ENCODE results near the gene RASA1. TPM values are rescaled to one million over a fixed set of nuclear protein-coding genes. Genes with fewer than 3 reads are reported as not detected.
A peak's percentile ranks its signal among the peaks of the same experiment; 100 is the strongest.

RASA1 gene
- total and polyA plus RNA-seq, 4 donors = 34.3 to 46.9 (median 40.3) TPM

DNA sequence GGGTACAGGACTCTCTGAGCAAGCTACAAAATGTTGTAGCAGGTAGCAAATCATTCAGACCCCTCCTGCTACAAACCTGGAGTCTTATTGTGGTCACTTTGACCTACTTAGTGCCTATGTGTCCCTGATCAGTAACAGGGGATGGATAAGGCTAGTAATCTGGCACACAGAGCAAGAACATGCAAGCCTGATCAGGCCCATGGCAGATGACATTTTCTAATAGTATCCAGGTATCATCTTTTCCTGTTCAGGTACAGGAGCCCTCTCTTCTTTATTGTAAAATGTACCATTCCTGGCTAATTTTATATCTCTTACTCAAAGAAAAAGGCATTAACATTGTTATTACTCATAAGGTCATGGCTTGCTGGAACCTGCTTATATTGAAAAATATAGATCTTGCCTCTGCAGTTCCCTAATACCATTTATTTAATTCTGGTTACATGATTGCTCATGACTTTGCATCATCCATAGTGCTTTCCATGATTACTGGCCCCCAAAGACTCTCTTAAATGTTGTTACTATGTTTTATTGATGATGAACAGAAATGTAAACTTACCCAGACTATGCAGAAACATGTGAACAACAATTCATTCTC, 163.3 kb downstream of the RASA1 start:
- H3K4me1 ChIP-seq (ENCODE audit: control insufficient read depth, insufficient read depth, low read length) = no peaks in the 10 kb centered on the region
- H3K9me3 ChIP-seq (ENCODE audit: control insufficient read depth, insufficient read depth, low read length) = no peaks in the 10 kb centered on the region
- H3K27ac ChIP-seq (ENCODE audit: low read depth, low read length) = no peak overlapping the region
- no peaks in the 10 kb centered on the region for H3K27me3 ChIP-seq (ENCODE audit: control insufficient read depth, insufficient read depth, low read length)
- no peaks in the 10 kb centered on the region for H3K36me3 ChIP-seq (ENCODE audit: control insufficient read depth, insufficient read depth, low read length)
- no peak overlapping the region for H3K4me3 ChIP-seq (ENCODE audit: low read depth, low read length)
- no peak for DNase-seq (ENCODE audit: low read depth in 4 of 6, low spot score in 6 of 6)

DNA sequence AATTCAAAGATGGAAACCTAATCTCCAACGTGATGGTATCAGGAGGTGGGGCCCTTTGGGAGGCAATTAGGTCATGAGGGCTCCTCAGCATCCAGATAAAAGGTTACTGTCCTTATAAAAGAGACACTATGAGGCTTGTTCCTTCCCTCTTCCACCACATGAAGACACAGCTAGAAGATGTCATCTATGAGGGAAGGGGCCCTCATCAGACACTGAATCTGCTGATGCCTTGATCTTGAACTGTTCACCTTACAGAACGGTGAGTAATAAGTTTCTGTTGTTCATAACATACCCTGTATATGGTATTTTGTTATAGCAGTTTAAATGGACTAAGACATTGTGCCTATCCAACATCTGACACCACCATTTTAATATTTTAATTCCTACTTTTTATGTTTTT, 164.8 kb downstream of the RASA1 start:
- H3K9me3 ChIP-seq (ENCODE audit: control insufficient read depth, insufficient read depth, low read length) = no peaks in the 10 kb centered on the region
- DNase-seq (ENCODE audit: low read depth in 4 of 6, low spot score in 6 of 6) = no peak
- no peak overlapping the region for H3K27ac ChIP-seq (ENCODE audit: low read depth, low read length)
- no peaks in the 10 kb centered on the region for H3K4me1 ChIP-seq (ENCODE audit: control insufficient read depth, insufficient read depth, low read length)
- no peaks in the 10 kb centered on the region for H3K36me3 ChIP-seq (ENCODE audit: control insufficient read depth, insufficient read depth, low read length)
- no peak overlapping the region for H3K4me3 ChIP-seq (ENCODE audit: low read depth, low read length)
- H3K27me3 ChIP-seq (ENCODE audit: control insufficient read depth, insufficient read depth, low read length) = no peaks in the 10 kb centered on the region
- no CpG with 5 or more reads among the region's 2 CpGs for WGBS (ENCODE audit: insufficient coverage)

DNA sequence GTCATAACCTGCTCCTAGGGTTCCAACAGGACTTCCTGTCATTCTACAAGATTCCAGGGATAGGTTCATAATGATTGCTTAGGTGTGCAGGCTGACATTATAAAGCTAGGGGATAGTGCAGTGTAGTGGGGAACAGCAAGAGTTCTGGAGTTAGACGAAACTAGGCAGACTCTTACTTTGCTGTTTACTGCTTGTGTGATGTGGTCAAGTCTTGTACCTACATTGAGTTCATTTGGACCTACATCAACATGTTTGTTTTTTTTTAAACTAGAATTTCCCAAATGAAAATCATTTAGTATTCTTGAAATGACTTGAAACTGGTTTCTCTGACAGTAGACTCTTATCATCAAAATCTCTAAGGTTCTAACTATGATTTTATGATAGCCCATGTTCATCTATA, 166.3 kb downstream of the RASA1 start:
- WGBS (ENCODE audit: insufficient coverage) = no CpG with 5 or more reads among the region's 1 CpG
- H3K36me3 ChIP-seq (ENCODE audit: control insufficient read depth, insufficient read depth, low read length) = no peaks in the 10 kb centered on the region
- no peaks in the 10 kb centered on the region for H3K27me3 ChIP-seq (ENCODE audit: control insufficient read depth, insufficient read depth, low read length)
- H3K4me1 ChIP-seq (ENCODE audit: control insufficient read depth, insufficient read depth, low read length) = no peaks in the 10 kb centered on the region
- H3K4me3 ChIP-seq (ENCODE audit: low read depth, low read length) = no peak overlapping the region
- H3K9me3 ChIP-seq (ENCODE audit: control insufficient read depth, insufficient read depth, low read length) = no peaks in the 10 kb centered on the region
- no peak for DNase-seq (ENCODE audit: low read depth in 4 of 6, low spot score in 6 of 6)
- H3K27ac ChIP-seq (ENCODE audit: low read depth, low read length) = no peak overlapping the region

DNA sequence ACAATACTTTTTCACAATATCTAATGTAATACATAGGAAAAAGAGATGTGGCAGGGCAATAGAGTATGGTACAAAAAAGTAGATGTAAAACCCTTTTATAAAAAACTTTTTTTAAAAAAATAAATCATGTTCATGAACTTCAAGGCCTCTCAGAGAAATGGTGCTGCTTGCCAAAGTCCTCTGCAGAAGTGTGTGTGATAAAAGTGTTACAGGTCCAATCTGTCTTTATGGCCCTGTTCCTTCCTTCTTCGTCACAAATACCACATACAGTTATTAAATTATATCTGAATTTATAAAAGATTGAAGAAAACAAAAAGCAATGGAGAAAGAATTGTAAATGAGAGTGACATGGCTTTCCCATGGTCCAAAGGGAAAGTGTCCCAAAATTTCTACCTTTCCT, 166.8 kb downstream of the RASA1 start:
- no peak overlapping the region for H3K27ac ChIP-seq (ENCODE audit: low read depth, low read length)
- H3K4me3 ChIP-seq (ENCODE audit: low read depth, low read length) = no peak overlapping the region
- no CpG with 5 or more reads among the region's 1 CpG for WGBS (ENCODE audit: insufficient coverage)
- no peaks in the 10 kb centered on the region for H3K27me3 ChIP-seq (ENCODE audit: control insufficient read depth, insufficient read depth, low read length)
- no peaks in the 10 kb centered on the region for H3K9me3 ChIP-seq (ENCODE audit: control insufficient read depth, insufficient read depth, low read length)
- no peaks in the 10 kb centered on the region for H3K4me1 ChIP-seq (ENCODE audit: control insufficient read depth, insufficient read depth, low read length)
- no peaks in the 10 kb centered on the region for H3K36me3 ChIP-seq (ENCODE audit: control insufficient read depth, insufficient read depth, low read length)
- no peak for DNase-seq (ENCODE audit: low read depth in 4 of 6, low spot score in 6 of 6)

DNA sequence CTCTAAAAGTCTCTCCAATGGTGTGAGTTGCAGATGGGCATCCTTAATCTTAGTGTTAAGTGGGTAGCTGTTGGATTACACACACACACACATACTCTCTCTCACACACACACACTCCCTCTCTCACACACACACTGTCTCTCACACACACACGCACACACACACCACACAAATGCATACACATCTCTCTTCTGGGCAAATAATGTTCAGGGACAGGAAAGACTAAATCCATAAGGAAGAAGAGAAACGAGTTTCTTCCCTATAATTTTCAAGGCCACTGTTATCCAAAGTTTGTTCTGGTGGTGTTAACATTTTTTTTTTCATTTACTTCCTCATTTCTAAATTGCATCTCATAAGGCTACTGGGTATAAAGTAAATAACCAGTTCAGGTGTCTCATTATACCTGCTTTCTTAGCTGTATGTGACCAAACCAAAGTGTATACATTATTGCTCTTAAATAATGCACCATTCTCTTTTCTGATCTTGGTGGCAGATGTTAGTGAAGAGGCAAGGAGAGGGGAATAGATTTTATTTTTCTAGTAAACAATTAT, 167.5 kb downstream of the RASA1 start:
- Histone ChIP-seq H3K9me3 (ENCODE audit: control insufficient read depth, insufficient read depth, low read length) (no peaks in the 10 kb centered on the region), H3K4me3 (ENCODE audit: low read depth, low read length) (no peak overlapping the region), H3K36me3 (ENCODE audit: control insufficient read depth, insufficient read depth, low read length) (no peaks in the 10 kb centered on the region), H3K4me1 (ENCODE audit: control insufficient read depth, insufficient read depth, low read length) (no peaks in the 10 kb centered on the region), H3K27me3 (ENCODE audit: control insufficient read depth, insufficient read depth, low read length) (no peaks in the 10 kb centered on the region), H3K27ac (ENCODE audit: low read depth, low read length) (no peak overlapping the region)
- no CpG with 5 or more reads among the region's 2 CpGs for WGBS (ENCODE audit: insufficient coverage)
- no peak for DNase-seq (ENCODE audit: low read depth in 4 of 6, low spot score in 6 of 6)

DNA sequence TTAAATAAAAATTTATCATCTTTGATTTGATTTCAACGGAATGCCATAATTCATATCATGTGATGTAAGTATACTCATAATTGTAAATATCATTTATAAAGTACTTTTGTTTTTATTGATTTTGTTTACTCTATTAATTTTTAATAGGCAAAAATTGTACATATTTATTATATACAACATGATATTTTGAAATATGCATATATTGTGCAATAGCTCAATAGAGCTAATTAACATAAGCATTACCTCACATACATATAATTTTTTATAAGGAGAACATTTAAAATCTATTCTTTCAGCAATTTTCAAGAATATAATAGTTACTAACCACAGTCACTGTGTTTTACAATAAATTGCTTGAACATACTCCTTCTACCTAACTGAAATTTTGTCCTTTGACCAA, 170.0 kb downstream of the RASA1 start:
- Histone ChIP-seq H3K27ac (ENCODE audit: low read depth, low read length) (no peak overlapping the region), H3K27me3 (ENCODE audit: control insufficient read depth, insufficient read depth, low read length) (no peaks in the 10 kb centered on the region), H3K4me1 (ENCODE audit: control insufficient read depth, insufficient read depth, low read length) (no peaks in the 10 kb centered on the region), H3K4me3 (ENCODE audit: low read depth, low read length) (no peak overlapping the region), H3K36me3 (ENCODE audit: control insufficient read depth, insufficient read depth, low read length) (no peaks in the 10 kb centered on the region), H3K9me3 (ENCODE audit: control insufficient read depth, insufficient read depth, low read length) (no peaks in the 10 kb centered on the region)
- DNase-seq (ENCODE audit: low read depth in 4 of 6, low spot score in 6 of 6) = no peak
- WGBS (ENCODE audit: insufficient coverage) = no CpG with 5 or more reads among the region's 1 CpG

DNA sequence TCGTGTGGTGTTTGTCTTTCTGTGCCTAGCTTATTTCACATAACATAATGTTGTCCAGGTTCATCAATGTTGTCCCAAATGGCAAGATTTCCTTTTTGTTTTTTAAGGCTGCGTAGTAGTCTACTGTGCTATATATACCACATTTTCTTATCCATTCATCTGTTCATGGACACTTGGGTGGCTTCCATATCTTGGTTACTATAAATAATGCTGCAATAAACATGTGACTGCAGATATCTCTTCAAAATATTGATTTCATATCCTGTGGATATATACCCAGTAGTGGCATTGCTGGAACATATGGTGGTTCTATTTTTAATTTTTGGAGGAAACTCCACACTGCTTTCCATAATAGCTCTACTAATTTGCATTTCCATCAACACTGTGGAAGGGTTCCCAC, 170.5 kb downstream of the RASA1 start:
- Histone ChIP-seq H3K4me1 (ENCODE audit: control insufficient read depth, insufficient read depth, low read length) (no peaks in the 10 kb centered on the region), H3K9me3 (ENCODE audit: control insufficient read depth, insufficient read depth, low read length) (no peaks in the 10 kb centered on the region), H3K27me3 (ENCODE audit: control insufficient read depth, insufficient read depth, low read length) (no peaks in the 10 kb centered on the region), H3K27ac (ENCODE audit: low read depth, low read length) (no peak overlapping the region), H3K4me3 (ENCODE audit: low read depth, low read length) (no peak overlapping the region), H3K36me3 (ENCODE audit: control insufficient read depth, insufficient read depth, low read length) (no peaks in the 10 kb centered on the region)
- DNase-seq (ENCODE audit: low read depth in 4 of 6, low spot score in 6 of 6) = peak in 1 of 6 donors; percentile 56
- WGBS (ENCODE audit: insufficient coverage) = no CpG with 5 or more reads among the region's 2 CpGs

Small RNA genes lying within 50 kb of the gene (small RNA-seq; reads per million reads assigned to genes)
- not detected for gene RN7SL629P (ENCODE audit: low replicate concordance)
- not detected for gene RNU6-606P (ENCODE audit: low replicate concordance)
- gene RNU6-727P (ENCODE audit: low replicate concordance) = not detected

Other genes starting within 250 kb of the RASA1 start
- 100 to 1,000 TPM in 1 of 2 donors, 10 to 100 TPM in 1; 69.0 to 118 TPM for gene CCNH, start 145.0 kb downstream of the RASA1 start, total RNA-seq
- 10 to 100 TPM; 64.8 to 66.3 TPM for gene CCNH, start 145.0 kb downstream of the RASA1 start, polyA plus RNA-seq (ENCODE audit: insufficient read length in 2 of 2)

Data from spinal cord (tissue), 10 donors.